GM23338 (cell line): ENCODE data around the gene DHX40. TPM values are rescaled to one million over a fixed set of nuclear protein-coding genes. Genes with fewer than 3 reads are reported as not detected.

Source experiments
- ATAC-seq: fragments of 200-7000 bp; cut with Tn5 transposase; 3 replicates; pipeline ENCODE4 v1.9.1; 2020
- DNase-seq: peaks from one replicate; pipeline ENCODE4 v3.0.0-alpha.2; 2015; ENCODE audit warnings: low spot score
- H2AFZ ChIP-seq: fragments of 200-600 bp; sonication (generic); 2 replicates; pipeline ENCODE4 v1.8.0; 2016; ENCODE audit warnings: antibody characterized with exemption, mild to moderate bottlenecking, moderate library complexity
- H3F3A ChIP-seq: fragments of 200-600 bp; sonication (generic); replicated peaks from 2 replicates; pipeline ENCODE4 v1.8.0; 2017; ENCODE audit warnings: antibody characterized with exemption, mixed run types, low read depth
- H3K27ac ChIP-seq: fragments of 200-600 bp; sonication (generic); 2 replicates; pipeline ENCODE4 v1.6.1; 2016; ENCODE audit warnings: low read depth
- H3K27me3 ChIP-seq: fragments of 200-600 bp; sonication (generic); 2 replicates; pipeline ENCODE4 v1.8.0; 2016; ENCODE audit warnings: mild to moderate bottlenecking, mixed run types, moderate library complexity; ENCODE audit not compliant: insufficient read depth
- H3K36me3 ChIP-seq: fragments of 200-600 bp; sonication (generic); 2 replicates; pipeline ENCODE4 v1.8.0; 2016; ENCODE audit warnings: mild to moderate bottlenecking; ENCODE audit not compliant: insufficient read depth
- H3K4me1 ChIP-seq: fragments of 200-600 bp; sonication (generic); 2 replicates; pipeline ENCODE4 v1.8.0; 2016; ENCODE audit warnings: mild to moderate bottlenecking, moderate library complexity; ENCODE audit not compliant: insufficient read depth
- H3K4me2 ChIP-seq: fragments of 200-600 bp; sonication (generic); 2 replicates; pipeline ENCODE4 v1.7.1; 2017; ENCODE audit warnings: mixed run types
- H3K4me3 ChIP-seq: fragments of 200-600 bp; sonication (generic); 2 replicates; pipeline ENCODE4 v1.6.1; 2016; ENCODE audit warnings: mixed run types
- H3K79me2 ChIP-seq: fragments of 200-600 bp; sonication (generic); replicated peaks from 2 replicates; pipeline ENCODE4 v1.8.0; 2017; ENCODE audit warnings: mild to moderate bottlenecking; ENCODE audit not compliant: insufficient read depth
- H3K9me2 ChIP-seq: fragments of 200-600 bp; sonication (generic); 2 replicates; pipeline ENCODE4 v1.8.0; 2017; ENCODE audit not compliant: insufficient read depth
- H4K20me1 ChIP-seq: fragments of 200-600 bp; sonication (generic); replicated peaks from 2 replicates; pipeline ENCODE4 v1.8.0; 2017; ENCODE audit warnings: mild to moderate bottlenecking; ENCODE audit not compliant: insufficient read depth
- H3K27ac Mint-ChIP-seq: 2 replicates; pipeline ENCODE4 v1.8.0; 2020; ENCODE audit warnings: inconsistent platforms, mild to moderate bottlenecking, moderate library complexity, mixed read lengths
- H3K27me3 Mint-ChIP-seq: 3 replicates; pipeline ENCODE4 v1.8.0; 2022; ENCODE audit warnings: low read depth, mild to moderate bottlenecking, moderate library complexity, mixed read lengths, inconsistent platforms; ENCODE audit not compliant: insufficient read depth, poor library complexity
- H3K36me3 Mint-ChIP-seq: 3 replicates; pipeline ENCODE4 v1.8.0; 2021; ENCODE audit warnings: low read depth, mild to moderate bottlenecking, inconsistent platforms, moderate library complexity, mixed read lengths
- H3K4me1 Mint-ChIP-seq: 3 replicates; pipeline ENCODE4 v1.8.0; 2020; ENCODE audit warnings: mild to moderate bottlenecking, inconsistent platforms, mixed read lengths
- H3K4me3 Mint-ChIP-seq: 3 replicates; pipeline ENCODE4 v1.8.0; 2021; ENCODE audit warnings: moderate library complexity, mild to moderate bottlenecking, inconsistent platforms, mixed read lengths
- H3K9me3 Mint-ChIP-seq: 3 replicates; pipeline ENCODE4 v1.8.0; 2020; ENCODE audit warnings: moderate library complexity, mild to moderate bottlenecking, inconsistent platforms, mixed read lengths
- CREB1 ChIP-seq: fragments of 250-450 bp; sonication (Bioruptor Pico); IDR thresholded peaks from 2 replicates; pipeline ENCODE4 v1.5.0; 2020; ENCODE audit warnings: low read depth, mild to moderate bottlenecking, moderate library complexity
- EZH2phosphoT487 ChIP-seq: fragments of 200-600 bp; sonication (generic); IDR thresholded peaks from one replicate; pipeline ENCODE4 v1.8.1; 2018; ENCODE audit warnings: antibody characterized with exemption; ENCODE audit not compliant: unreplicated experiment
- JUNB ChIP-seq: IDR thresholded peaks from one replicate; pipeline ENCODE4 v1.6.1; 2016; ENCODE audit warnings: antibody characterized with exemption; ENCODE audit not compliant: unreplicated experiment
- NANOG ChIP-seq: IDR thresholded peaks from 2 replicates; pipeline ENCODE4 v1.6.1; 2016; ENCODE audit warnings: antibody characterized with exemption, borderline replicate concordance
- REST ChIP-seq: IDR thresholded peaks from one replicate; pipeline ENCODE4 v1.6.1; 2018; ENCODE audit warnings: antibody characterized with exemption; ENCODE audit not compliant: unreplicated experiment
- STAT1 ChIP-seq: IDR thresholded peaks from one replicate; pipeline ENCODE4 v1.6.1; 2016; ENCODE audit warnings: antibody characterized with exemption; ENCODE audit not compliant: unreplicated experiment
- ZNF114 ChIP-seq: fragments of 250-450 bp; sonication (Bioruptor Pico); IDR thresholded peaks from 2 replicates; pipeline ENCODE4 v1.5.0; 2020; ENCODE audit warnings: mild to moderate bottlenecking, moderate library complexity
- ZNF331 ChIP-seq: fragments of 250-450 bp; sonication (Bioruptor Pico); IDR thresholded peaks from 2 replicates; pipeline ENCODE4 v1.5.0; 2020; ENCODE audit warnings: low read depth, mild to moderate bottlenecking, moderate library complexity
- ZNF462 ChIP-seq: fragments of 250-450 bp; sonication (Bioruptor Pico); IDR thresholded peaks from 2 replicates; pipeline ENCODE4 v1.5.0; 2020; ENCODE audit warnings: mild to moderate bottlenecking, moderate library complexity
- polyA plus RNA-seq: library from polyadenylated mRNA; unstranded; fragments of >200 nt; fragmentation: Nextera tagmentation; extraction: Ambion mirVana; gene quantifications from 2 replicates; pipeline ENCODE4 v1.2.1, GENCODE V29; 2016
- total RNA-seq: library from RNA; depleted of rRNA; stranded (reverse); fragments of >200 nt; shearing (Covaris generic); gene quantifications from 2 replicates; pipeline ENCODE4 v1.2.3, GENCODE V29; 2014

The DHX40 gene
- total and polyA plus RNA-seq, 2 experiments from 2014 or later: 14.5 to 38.2 TPM

- Mint-ChIP-seq H3K27me3 (no peaks in the 10 kb centered on the region), H3K27ac (no peak overlapping the region), H3K36me3 (peaks cover 63% of the 10 kb centered on the region), H3K9me3 (no peaks in the 10 kb centered on the region), H3K4me3 (no peak overlapping the region), H3K4me1 (peaks cover 4% of the 10 kb centered on the region; the same call in 1 of the 3 replicates)
- TF ChIP-seq JUNB: no peak
- no peak for TF ChIP-seq EZH2phosphoT487
- no peak for TF ChIP-seq REST
- no peak for TF ChIP-seq ZNF331 (CRISPR knock-in tag)
- TF ChIP-seq STAT1: no peak
- no peak for TF ChIP-seq ZNF114 (CRISPR knock-in tag)
- no peak for TF ChIP-seq CREB1 (CRISPR knock-in tag)
- no peak for TF ChIP-seq ZNF462
- TF ChIP-seq NANOG: no peak
- Histone ChIP-seq H3K36me3 (peaks cover 33% of the 10 kb centered on the region; the same call in 1 of the 2 replicates), H3K4me3 (no peak overlapping the region), H3K27me3 (no peaks in the 10 kb centered on the region), H3F3A (no peaks in the 10 kb centered on the region), H3K27ac (no peak overlapping the region), H3K4me2 (no peak overlapping the region), H4K20me1 (peaks cover 13% of the 10 kb centered on the region; the same call in 1 of the 2 replicates), H2AFZ (no peak overlapping the region), H3K79me2 (peaks cover 63% of the 10 kb centered on the region), H3K9me2 (no peaks in the 10 kb centered on the region), H3K4me1 (no peaks in the 10 kb centered on the region)
- ATAC-seq: no peak
- no peak for DNase-seq
Observed at GRCh38 chr17:59647288-59647687, 81.9 kb downstream of the DHX40 start.
